WTC11 (cell line): ENCODE results near the gene ABCC3. TPM values are rescaled to one million over a fixed set of nuclear protein-coding genes. Genes with fewer than 3 reads are reported as not detected.

Experiments used
- ATAC-seq: fragments of 200-7000 bp; cut with Tn5 transposase; 2 replicates; pipeline ENCODE4 v1.10.0; 2021; ENCODE audit warnings: mild to moderate bottlenecking, moderate library complexity
- CTCF ChIA-PET: fragments of 300-600 bp; sonication (Branson Sonifier 250); formaldehyde crosslinking; loops from one replicate; lab custom pipeline; 2021; ENCODE audit warnings: antibody characterized with exemption; lab: Charles Lee
- POLR2A ChIA-PET: fragments of 350-600 bp; sonication (Branson Sonifier 250); formaldehyde crosslinking; loops from one replicate; lab custom pipeline; 2021; ENCODE audit warnings: antibody characterized with exemption; lab: Charles Lee
- DNase-seq: peaks from one replicate; pipeline ENCODE4 v3.0.0; 2021; ENCODE audit warnings: low spot score
- H3K27ac Mint-ChIP-seq: 2 replicates; pipeline ENCODE4 v1.8.0; 2021; ENCODE audit warnings: mixed read lengths
- H3K27me3 Mint-ChIP-seq: 2 replicates; pipeline ENCODE4 v1.8.0; 2021; ENCODE audit warnings: low read depth, mild to moderate bottlenecking, moderate library complexity, mixed read lengths
- H3K36me3 Mint-ChIP-seq: 2 replicates; pipeline ENCODE4 v1.8.0; 2021; ENCODE audit warnings: mixed read lengths
- H3K4me1 Mint-ChIP-seq: 2 replicates; pipeline ENCODE4 v1.8.0; 2022; ENCODE audit warnings: mixed read lengths
- H3K4me3 Mint-ChIP-seq: 2 replicates; pipeline ENCODE4 v1.8.0; 2021; ENCODE audit warnings: mild to moderate bottlenecking, moderate library complexity, mixed read lengths
- H3K9me3 Mint-ChIP-seq: 2 replicates; pipeline ENCODE4 v1.8.0; 2021; ENCODE audit warnings: mixed read lengths
- ATF1 ChIP-seq: sonication (generic); formaldehyde crosslinking; IDR thresholded peaks from 2 replicates; pipeline ENCODE4 v1.8.1; 2023; ENCODE audit warnings: mild to moderate bottlenecking, moderate library complexity, missing genetic modification reagents
- ATF2 ChIP-seq: sonication (generic); formaldehyde crosslinking; IDR thresholded peaks from 2 replicates; pipeline ENCODE4 v1.8.1; 2022; ENCODE audit warnings: low read depth, missing genetic modification reagents, borderline replicate concordance
- ETV6 ChIP-seq: sonication (generic); formaldehyde crosslinking; IDR thresholded peaks from 2 replicates; pipeline ENCODE4 v1.8.1; 2022; ENCODE audit warnings: mild to moderate bottlenecking, missing genetic modification reagents
- FOXK1 ChIP-seq: sonication (generic); formaldehyde crosslinking; IDR thresholded peaks from 2 replicates; pipeline ENCODE4 v1.8.0; 2022; ENCODE audit warnings: mild to moderate bottlenecking, moderate library complexity, missing genetic modification reagents
- IRF2 ChIP-seq: sonication (generic); formaldehyde crosslinking; IDR thresholded peaks from 2 replicates; pipeline ENCODE4 v1.8.0; 2022; ENCODE audit warnings: low read depth, missing genetic modification reagents, borderline replicate concordance
- KAT7 ChIP-seq: sonication (generic); formaldehyde crosslinking; IDR thresholded peaks from 2 replicates; pipeline ENCODE4 v1.8.1; 2023; ENCODE audit warnings: missing genetic modification reagents, mild to moderate bottlenecking, borderline replicate concordance
- NFE2L1 ChIP-seq: sonication (generic); formaldehyde crosslinking; IDR thresholded peaks from 2 replicates; pipeline ENCODE4 v1.8.1; 2023; ENCODE audit warnings: missing genetic modification reagents
- NR1H2 ChIP-seq: sonication (generic); formaldehyde crosslinking; IDR thresholded peaks from 2 replicates; pipeline ENCODE4 v1.9.0; 2021; ENCODE audit warnings: mild to moderate bottlenecking, moderate library complexity, missing genetic modification reagents
- NR3C1 ChIP-seq: sonication (generic); formaldehyde crosslinking; conservative IDR thresholded peaks from 2 replicates; pipeline ENCODE4 v1.8.1; 2023; ENCODE audit warnings: low read depth, mild to moderate bottlenecking, missing genetic modification reagents
- OVOL2 ChIP-seq: fragments of 250-450 bp; sonication (Bioruptor Pico); IDR thresholded peaks from 2 replicates; pipeline ENCODE4 v1.9.0; 2021; ENCODE audit warnings: mild to moderate bottlenecking, borderline replicate concordance
- SMAD3 ChIP-seq: sonication (generic); formaldehyde crosslinking; IDR thresholded peaks from 2 replicates; pipeline ENCODE4 v1.8.0; 2022; ENCODE audit warnings: missing genetic modification reagents, mild to moderate bottlenecking, borderline replicate concordance
- SMAD4 ChIP-seq: sonication (generic); formaldehyde crosslinking; IDR thresholded peaks from 2 replicates; pipeline ENCODE4 v1.8.0; 2022; ENCODE audit warnings: mild to moderate bottlenecking, missing genetic modification reagents
- TP53 ChIP-seq: sonication (generic); formaldehyde crosslinking; IDR thresholded peaks from 2 replicates; pipeline ENCODE4 v1.8.1; 2023; ENCODE audit warnings: mild to moderate bottlenecking, missing genetic modification reagents
- ZBTB21 ChIP-seq: sonication (generic); formaldehyde crosslinking; IDR thresholded peaks from 2 replicates; pipeline ENCODE4 v1.8.1; 2023; ENCODE audit warnings: mild to moderate bottlenecking, missing genetic modification reagents, borderline replicate concordance
- ZNF232 ChIP-seq: sonication (generic); formaldehyde crosslinking; IDR thresholded peaks from 2 replicates; pipeline ENCODE4 v1.8.0; 2022; ENCODE audit warnings: mild to moderate bottlenecking, missing genetic modification reagents
- ZNF425 ChIP-seq: fragments of 250-450 bp; sonication (Bioruptor Pico); conservative IDR thresholded peaks from 2 replicates; pipeline ENCODE4 v1.9.0; 2021; ENCODE audit warnings: mild to moderate bottlenecking
- total RNA-seq: library from RNA; stranded (reverse); gene quantifications from 3 replicates; pipeline ENCODE4 v1.2.3, GENCODE V29; 2021
- TF ChIP-seq, protein P1 (sequence below): sonication (generic); formaldehyde crosslinking; IDR thresholded peaks from 2 replicates; pipeline ENCODE4 v1.8.0; 2023; ENCODE audit warnings: missing genetic modification reagents
- TF ChIP-seq, protein P2 (sequence below): sonication (generic); formaldehyde crosslinking; conservative IDR thresholded peaks from 2 replicates; pipeline ENCODE4 v1.8.1; 2023; ENCODE audit warnings: mild to moderate bottlenecking, low read depth, missing genetic modification reagents, moderate library complexity

ABCC3 gene
- total RNA-seq, 1 experiment from 2014 or later: 0.92 TPM

- TF ChIP-seq FOXK1: no peak
Measured at GRCh38 chr17:50685334-50685665, 50.6 kb downstream of the ABCC3 start (continued).

DNA sequence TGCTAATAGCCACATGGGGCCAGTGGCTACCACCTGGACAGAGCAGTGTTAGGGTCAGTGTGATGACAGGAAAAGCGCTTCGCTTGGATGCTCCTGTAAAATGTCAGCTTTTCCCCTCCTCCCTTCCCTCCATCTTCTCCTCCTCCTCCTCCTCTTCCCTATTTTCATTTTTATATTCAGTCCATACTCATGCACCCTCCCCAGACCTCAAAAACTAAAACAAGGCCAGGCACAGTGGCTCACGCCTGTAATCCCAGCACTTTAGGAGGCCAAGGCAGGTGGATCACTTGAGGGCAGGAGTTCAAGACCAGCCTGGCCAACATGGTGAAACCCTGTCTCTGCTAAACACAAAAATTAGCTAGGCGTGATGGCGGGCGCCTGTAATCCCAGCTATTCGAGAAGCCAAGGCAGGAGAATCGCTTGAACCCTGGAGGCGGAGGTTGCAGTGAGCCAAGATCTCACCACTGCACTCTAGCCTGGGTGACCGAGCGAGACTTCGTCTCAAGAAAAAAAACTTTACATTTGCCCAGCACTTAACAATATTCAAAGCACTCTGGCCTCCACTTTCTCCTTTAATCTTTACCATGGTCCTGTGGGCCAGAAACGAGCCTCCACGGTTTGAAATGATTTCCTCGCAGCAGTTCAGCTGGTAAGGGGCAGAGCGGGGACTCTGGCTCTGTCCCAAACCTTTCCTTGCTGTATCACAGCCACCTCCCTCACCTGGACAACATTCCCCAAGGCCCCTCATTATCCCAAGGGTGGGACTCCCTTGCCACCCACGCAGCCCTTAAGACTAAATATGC lies 51.2 kb downstream of the ABCC3 start:
- ATAC-seq (no peak), DNase-seq (no peak)
- TF ChIP-seq IRF2 (no peak), ATF2 (CRISPR knock-in tag) (no peak), ZNF232 (CRISPR knock-in tag) (no peak), KAT7 (no peak), NFE2L1 (no peak), OVOL2 (CRISPR knock-in tag) (no peak), ZBTB21 (no peak), SMAD4 (CRISPR knock-in tag) (no peak), ATF1 (CRISPR knock-in tag) (no peak), NR1H2 (CRISPR knock-in tag) (no peak), TP53 (CRISPR knock-in tag) (no peak), SMAD3 (CRISPR knock-in tag) (no peak), NR3C1 (no peak), ETV6 (CRISPR knock-in tag) (no peak), ZNF425 (no peak)
- TF ChIP-seq, protein P1, sequence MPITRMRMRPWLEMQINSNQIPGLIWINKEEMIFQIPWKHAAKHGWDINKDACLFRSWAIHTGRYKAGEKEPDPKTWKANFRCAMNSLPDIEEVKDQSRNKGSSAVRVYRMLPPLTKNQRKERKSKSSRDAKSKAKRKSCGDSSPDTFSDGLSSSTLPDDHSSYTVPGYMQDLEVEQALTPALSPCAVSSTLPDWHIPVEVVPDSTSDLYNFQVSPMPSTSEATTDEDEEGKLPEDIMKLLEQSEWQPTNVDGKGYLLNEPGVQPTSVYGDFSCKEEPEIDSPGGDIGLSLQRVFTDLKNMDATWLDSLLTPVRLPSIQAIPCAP: no peak
- TF ChIP-seq, protein P2, sequence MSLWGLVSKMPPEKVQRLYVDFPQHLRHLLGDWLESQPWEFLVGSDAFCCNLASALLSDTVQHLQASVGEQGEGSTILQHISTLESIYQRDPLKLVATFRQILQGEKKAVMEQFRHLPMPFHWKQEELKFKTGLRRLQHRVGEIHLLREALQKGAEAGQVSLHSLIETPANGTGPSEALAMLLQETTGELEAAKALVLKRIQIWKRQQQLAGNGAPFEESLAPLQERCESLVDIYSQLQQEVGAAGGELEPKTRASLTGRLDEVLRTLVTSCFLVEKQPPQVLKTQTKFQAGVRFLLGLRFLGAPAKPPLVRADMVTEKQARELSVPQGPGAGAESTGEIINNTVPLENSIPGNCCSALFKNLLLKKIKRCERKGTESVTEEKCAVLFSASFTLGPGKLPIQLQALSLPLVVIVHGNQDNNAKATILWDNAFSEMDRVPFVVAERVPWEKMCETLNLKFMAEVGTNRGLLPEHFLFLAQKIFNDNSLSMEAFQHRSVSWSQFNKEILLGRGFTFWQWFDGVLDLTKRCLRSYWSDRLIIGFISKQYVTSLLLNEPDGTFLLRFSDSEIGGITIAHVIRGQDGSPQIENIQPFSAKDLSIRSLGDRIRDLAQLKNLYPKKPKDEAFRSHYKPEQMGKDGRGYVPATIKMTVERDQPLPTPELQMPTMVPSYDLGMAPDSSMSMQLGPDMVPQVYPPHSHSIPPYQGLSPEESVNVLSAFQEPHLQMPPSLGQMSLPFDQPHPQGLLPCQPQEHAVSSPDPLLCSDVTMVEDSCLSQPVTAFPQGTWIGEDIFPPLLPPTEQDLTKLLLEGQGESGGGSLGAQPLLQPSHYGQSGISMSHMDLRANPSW: no peak
- Mint-ChIP-seq H3K36me3 (no peaks in the 10 kb centered on the region), H3K4me1 (peaks cover 38% of the 10 kb centered on the region), H3K9me3 (no peaks in the 10 kb centered on the region), H3K27ac (no peak overlapping the region; the same call in 1 of the 2 replicates), H3K27me3 (no peaks in the 10 kb centered on the region), H3K4me3 (no peak overlapping the region)
- POLR2A ChIA-PET: no interaction called here
- CTCF ChIA-PET: interaction anchor here (0.5 to 2.2 kb wide), 6 partner anchors 48 to 288 kb away, joined by 3 to 12 read pairs (median 5); partner anchors contain the start of gene LRRC59
